ENCODE results near the gene SCG3. TPM values are rescaled to one million over a fixed set of nuclear protein-coding genes. Genes with fewer than 3 reads are reported as not detected.

SCG3 gene
- total and polyA plus RNA-seq, 2 of the 4 experiments (the other 2 are of a cell fraction): 0.02 TPM; not detected in 1

DNA sequence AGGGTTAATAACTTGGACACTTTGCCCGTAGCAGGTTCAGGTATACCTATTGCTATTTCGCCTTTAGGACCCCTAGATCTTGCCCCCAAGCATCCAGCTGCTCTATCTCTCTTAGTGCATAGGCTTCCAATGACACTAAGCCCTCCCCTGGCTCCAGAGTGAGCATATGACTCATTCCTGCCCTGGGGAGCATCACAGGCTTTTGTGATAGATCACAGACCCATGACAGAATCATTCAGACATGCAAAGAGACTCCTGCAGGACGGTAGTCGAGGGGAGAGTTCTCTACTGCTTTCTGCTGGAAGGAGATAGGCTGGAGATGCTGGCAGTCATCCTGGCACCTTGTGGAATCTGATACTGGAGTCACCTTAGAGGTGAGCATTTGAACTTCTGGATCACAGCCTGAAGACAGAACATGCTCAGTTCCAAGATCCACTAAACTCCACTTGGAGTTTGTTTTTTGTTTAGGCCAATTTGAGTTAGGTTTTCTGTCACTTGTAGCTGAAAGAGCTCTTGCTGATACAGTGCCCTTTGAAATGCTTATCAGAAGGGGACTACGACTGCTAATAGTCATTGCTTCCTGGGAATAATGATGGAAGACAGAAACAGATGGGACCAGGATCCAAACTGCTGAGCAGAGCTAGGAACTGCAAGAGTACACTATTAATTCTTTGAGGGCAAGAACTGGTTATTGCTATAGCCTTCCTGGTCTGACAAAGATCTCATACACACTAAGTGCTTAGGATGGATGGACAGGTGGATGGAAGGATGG, 45.2 kb downstream of the SCG3 start:
- Histone ChIP-seq H4K91ac (ENCODE audit: insufficient read depth, low read depth, low read length) (peak overlapping the region; percentile 21; the same call in 1 of the 2 replicates), H3K9me3 (ENCODE audit: control insufficient read depth, insufficient read depth, low read length) (no peaks in the 10 kb centered on the region), H2BK5ac (ENCODE audit: low read depth, low read length, poor library complexity, severe bottlenecking) (peak overlapping the region; percentile 47), H3K4me3 (ENCODE audit: insufficient read depth, low read depth, low read length) (no peak overlapping the region), H3K27me3 (ENCODE audit: control insufficient read depth, insufficient read depth, low read length) (no peaks in the 10 kb centered on the region), H2BK120ac (ENCODE audit: low read depth, low read length) (peak overlapping the region; percentile 39; the same call in 1 of the 2 replicates), H4K20me1 (ENCODE audit: insufficient read depth, low read length) (peaks cover 13% of the 10 kb centered on the region), H3K36me3 (ENCODE audit: control insufficient read depth, insufficient read depth, low read length) (no peaks in the 10 kb centered on the region), H3K56ac (ENCODE audit: extremely low read depth, insufficient read depth, low read length) (peak overlapping the region; percentile 20; the same call in 1 of the 2 replicates), H4K5ac (ENCODE audit: low read depth, low read length) (no peak overlapping the region), H3K4me1 (ENCODE audit: control insufficient read depth, insufficient read depth, low read length) (peaks cover 16% of the 10 kb centered on the region), H2AK5ac (ENCODE audit: low read depth, low read length) (peak overlapping the region; percentile 81), H2AFZ (replicated peaks; ENCODE audit: low read length, poor library complexity) (no peak overlapping the region), H3K18ac (ENCODE audit: low read depth, low read length) (peak overlapping the region; percentile 22; the same call in 1 of the 2 replicates), H3K27ac (ENCODE audit: insufficient read depth, low read length) (no peak overlapping the region), H3K14ac (replicated peaks; ENCODE audit: low read depth, low read length) (peak overlapping the region; percentile 60), H2BK20ac (ENCODE audit: low read depth, low read length) (peak overlapping the region; percentile 62), H3K9ac (ENCODE audit: low read depth, low read length) (no peak overlapping the region), H3K4me2 (ENCODE audit: low read depth, low read length) (peak overlapping the region; percentile 45; the same call in 1 of the 2 replicates), H3K9me1 (ENCODE audit: insufficient read depth, low read length) (peaks cover 14% of the 10 kb centered on the region), H2BK15ac (ENCODE audit: low read depth, low read length) (peak overlapping the region; percentile 55; the same call in 2 of the 3 replicates), H2AK9ac (replicated peaks; ENCODE audit: low read depth, low read length, poor library complexity) (no peak overlapping the region), H3K4ac (ENCODE audit: low read depth, low read length) (peak overlapping the region; percentile 53), H3K79me1 (ENCODE audit: low read depth in 1 of 2, low read length in 2 of 2) (peaks cover 13 to 49% of the 10 kb centered on the region in 2 experiments; a peak in 3 of 4 replicates), H4K8ac (ENCODE audit: low read depth in 2 of 2, low read length in 2 of 2) (peak overlapping the region in 1 of 2 experiments; percentile 31; a peak in 2 of 4 replicates), H3K23ac (ENCODE audit: low read depth, low read length) (no peak overlapping the region)
- WGBS, 2 experiments (ENCODE audit: extremely low coverage in 2 of 2, insufficient read length in 1 of 2): 0% methylated on average over 1 of the region's 5 CpGs; no CpG with 5 or more reads in 1 of the 2 experiments
- dilution Hi-C loops (cut with HindIII; ENCODE audit: low sequenced_read_pairs, unreplicated experiment) (no loop called here), in situ Hi-C loops (cut with MboI; ENCODE audit: low sequenced_read_pairs) (no loop called here), intact Hi-C loops (cut with micrococcal nuclease) (no loop called here)
- ATAC-seq (ENCODE audit: low read depth): peak; percentile 94
- TF ChIP-seq MAZ (IDR thresholded peaks at IDR 0.05; ENCODE audit: borderline replicate concordance, low read depth, low read length) (peak; percentile 74; the same call in 1 of the 2 replicates), FOS (IDR thresholded peaks at IDR 0.05; ENCODE audit: low read depth, low read length) (peak; percentile 93), RFX5 (IDR thresholded peaks at IDR 0.05; ENCODE audit: low read depth, low read length) (no peak), BHLHE40 (IDR thresholded peaks at IDR 0.05; ENCODE audit: low read depth, low read length) (0 out of 2 replicates have a peak, but pooled peaks have one; percentile 39), POLR2A (IDR thresholded peaks at IDR 0.05; ENCODE audit: low read depth, low read length) (0 out of 2 replicates have a peak, but pooled peaks have one; percentile 23), SMC3 (IDR thresholded peaks at IDR 0.05; ENCODE audit: low read depth, low read length) (no peak)
- DNase-seq: peak; percentile 93
- no TSS peak for BruUV-seq (replicated peaks)
- POLR2A ChIA-PET (ENCODE audit: unreplicated experiment): no interaction called here
- CTCF ChIA-PET: interaction anchor here (0.9 kb wide), 1 partner anchor 76 kb away, joined by 4 read pairs; no protein-coding TSS in a partner anchor
